ENCODE results near the gene PPP1R14C. TPM values are rescaled to one million over a fixed set of nuclear protein-coding genes. Genes with fewer than 3 reads are reported as not detected.

Gene PPP1R14C
- total RNA-seq, 1 donor from 2014 or later, result 0.46 TPM

DNA sequence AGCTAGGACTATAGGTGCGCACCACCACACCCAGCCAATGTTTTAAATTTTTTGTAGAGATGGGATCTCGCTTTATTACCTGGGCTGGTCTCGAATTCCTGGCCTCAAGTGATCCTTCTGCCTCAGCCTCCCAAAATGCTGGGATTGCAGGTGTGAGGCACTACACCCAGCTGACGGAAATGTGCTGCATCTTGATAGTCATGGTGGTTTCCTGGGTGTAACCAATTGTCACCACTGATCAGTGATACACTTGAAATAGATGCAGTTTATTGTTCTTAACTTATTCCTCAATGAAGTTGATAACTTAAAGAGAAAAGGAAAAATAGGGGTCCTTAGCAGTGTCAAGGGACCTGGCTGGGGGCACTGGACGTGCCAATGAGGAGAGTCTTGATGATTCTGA, 92.4 kb downstream of the PPP1R14C start:
- no peak for DNase-seq (ENCODE audit: extremely low spot score, unreplicated experiment)
- Mint-ChIP-seq H3K4me1 (ENCODE audit: unreplicated experiment) (peaks cover 2% of the 10 kb centered on the region), H3K27me3 (ENCODE audit: unreplicated experiment) (no peaks in the 10 kb centered on the region), H3K4me3 (ENCODE audit: unreplicated experiment) (no peak overlapping the region), H3K9me3 (ENCODE audit: unreplicated experiment) (peaks cover 18% of the 10 kb centered on the region), H3K36me3 (ENCODE audit: unreplicated experiment) (no peaks in the 10 kb centered on the region), H3K27ac (ENCODE audit: unreplicated experiment) (no peak overlapping the region)
- TF ChIP-seq, protein P1, sequence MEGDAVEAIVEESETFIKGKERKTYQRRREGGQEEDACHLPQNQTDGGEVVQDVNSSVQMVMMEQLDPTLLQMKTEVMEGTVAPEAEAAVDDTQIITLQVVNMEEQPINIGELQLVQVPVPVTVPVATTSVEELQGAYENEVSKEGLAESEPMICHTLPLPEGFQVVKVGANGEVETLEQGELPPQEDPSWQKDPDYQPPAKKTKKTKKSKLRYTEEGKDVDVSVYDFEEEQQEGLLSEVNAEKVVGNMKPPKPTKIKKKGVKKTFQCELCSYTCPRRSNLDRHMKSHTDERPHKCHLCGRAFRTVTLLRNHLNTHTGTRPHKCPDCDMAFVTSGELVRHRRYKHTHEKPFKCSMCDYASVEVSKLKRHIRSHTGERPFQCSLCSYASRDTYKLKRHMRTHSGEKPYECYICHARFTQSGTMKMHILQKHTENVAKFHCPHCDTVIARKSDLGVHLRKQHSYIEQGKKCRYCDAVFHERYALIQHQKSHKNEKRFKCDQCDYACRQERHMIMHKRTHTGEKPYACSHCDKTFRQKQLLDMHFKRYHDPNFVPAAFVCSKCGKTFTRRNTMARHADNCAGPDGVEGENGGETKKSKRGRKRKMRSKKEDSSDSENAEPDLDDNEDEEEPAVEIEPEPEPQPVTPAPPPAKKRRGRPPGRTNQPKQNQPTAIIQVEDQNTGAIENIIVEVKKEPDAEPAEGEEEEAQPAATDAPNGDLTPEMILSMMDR (IDR thresholded peaks at IDR 0.05), result no peak

DNA sequence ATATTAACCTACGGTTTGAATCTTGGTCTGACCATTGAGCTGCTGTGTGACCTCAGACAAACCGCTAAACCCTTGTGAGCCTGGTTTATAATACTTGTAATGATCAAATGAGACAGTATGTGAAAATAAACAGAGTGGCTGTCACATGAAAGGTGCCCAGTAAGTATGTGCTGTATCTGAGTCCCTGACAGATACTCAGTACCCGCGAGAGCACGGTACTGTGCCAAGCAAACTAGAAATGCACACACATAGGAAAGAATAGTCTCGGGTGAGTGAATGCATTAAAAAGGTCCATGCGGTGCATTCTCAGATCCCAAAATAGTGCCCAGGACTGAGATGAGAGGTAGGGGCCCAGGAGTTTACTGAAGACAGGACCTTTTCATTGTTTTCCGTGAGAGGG, 93.3 kb downstream of the PPP1R14C start:
- Mint-ChIP-seq H3K9me3 (ENCODE audit: unreplicated experiment) (peaks cover 18% of the 10 kb centered on the region), H3K4me1 (ENCODE audit: unreplicated experiment) (peaks cover 2% of the 10 kb centered on the region), H3K27me3 (ENCODE audit: unreplicated experiment) (no peaks in the 10 kb centered on the region), H3K27ac (ENCODE audit: unreplicated experiment) (no peak overlapping the region), H3K36me3 (ENCODE audit: unreplicated experiment) (no peaks in the 10 kb centered on the region), H3K4me3 (ENCODE audit: unreplicated experiment) (no peak overlapping the region)
- no peak for DNase-seq (ENCODE audit: extremely low spot score, unreplicated experiment)
- TF ChIP-seq, protein P1 (IDR thresholded peaks at IDR 0.05), result no peak

DNA sequence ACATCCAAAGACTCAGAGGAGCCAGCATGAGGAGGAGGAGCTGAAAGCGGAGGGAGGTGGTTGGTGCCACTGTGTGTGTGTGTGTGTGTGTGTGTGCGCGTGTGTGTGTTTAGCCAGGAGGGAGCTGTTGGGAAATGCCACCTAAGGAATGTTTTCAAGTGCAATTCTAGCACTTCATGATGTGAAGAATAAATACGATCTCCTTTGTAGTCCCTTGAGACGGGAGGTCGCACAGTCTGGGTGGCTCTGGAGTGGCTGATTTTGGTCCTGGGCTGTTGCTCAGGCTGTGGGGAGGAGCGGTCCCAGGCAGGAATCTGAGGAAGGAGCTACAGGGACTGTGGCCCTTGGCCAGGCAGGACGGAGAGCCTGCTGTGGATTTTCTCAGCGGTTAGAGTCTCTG, 93.7 kb downstream of the PPP1R14C start:
- TF ChIP-seq, protein P1 (IDR thresholded peaks at IDR 0.05), result no peak
- H3K4me3 Mint-ChIP-seq (ENCODE audit: unreplicated experiment), result no peak overlapping the region
- no peaks in the 10 kb centered on the region for H3K36me3 Mint-ChIP-seq (ENCODE audit: unreplicated experiment)
- H3K27ac Mint-ChIP-seq (ENCODE audit: unreplicated experiment), result no peak overlapping the region
- H3K4me1 Mint-ChIP-seq (ENCODE audit: unreplicated experiment), result peaks cover 2% of the 10 kb centered on the region
- peaks cover 18% of the 10 kb centered on the region for H3K9me3 Mint-ChIP-seq (ENCODE audit: unreplicated experiment)
- no peak for DNase-seq (ENCODE audit: extremely low spot score, unreplicated experiment)
- no peaks in the 10 kb centered on the region for H3K27me3 Mint-ChIP-seq (ENCODE audit: unreplicated experiment)

- H3K4me3 Mint-ChIP-seq (ENCODE audit: unreplicated experiment), result no peak overlapping the region
- no peaks in the 10 kb centered on the region for H3K27me3 Mint-ChIP-seq (ENCODE audit: unreplicated experiment)
- DNase-seq (ENCODE audit: extremely low spot score, unreplicated experiment), result no peak
- peaks cover 15% of the 10 kb centered on the region for H3K9me3 Mint-ChIP-seq (ENCODE audit: unreplicated experiment)
- no peak overlapping the region for H3K27ac Mint-ChIP-seq (ENCODE audit: unreplicated experiment)
- TF ChIP-seq, protein P1 (IDR thresholded peaks at IDR 0.05), result no peak
- H3K36me3 Mint-ChIP-seq (ENCODE audit: unreplicated experiment), result no peaks in the 10 kb centered on the region
- H3K4me1 Mint-ChIP-seq (ENCODE audit: unreplicated experiment), result peaks cover 2% of the 10 kb centered on the region
Measured at GRCh38 chr6:150237626-150238025, 94.8 kb downstream of the PPP1R14C start.

DNA sequence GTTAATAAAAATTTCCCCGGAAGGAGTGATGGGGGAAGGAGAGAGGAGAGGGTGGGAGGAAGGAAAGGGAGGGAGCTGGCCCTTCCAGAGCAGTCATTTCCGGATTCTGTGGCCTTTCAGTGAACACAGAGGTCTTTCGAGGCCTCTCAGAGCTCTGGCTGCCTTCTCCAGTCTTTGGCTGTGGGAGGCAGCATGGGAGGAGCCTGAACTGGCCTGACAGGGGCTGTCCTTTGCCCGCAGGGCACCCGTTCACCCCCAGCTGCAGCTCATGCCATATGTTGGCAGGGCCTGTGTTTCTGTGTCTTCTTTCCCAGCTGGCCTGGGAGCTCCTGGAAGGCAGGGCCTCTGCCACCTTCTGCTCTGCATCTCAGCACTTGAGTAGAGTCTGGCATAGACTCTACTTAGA, 95.5 kb downstream of the PPP1R14C start:
- DNase-seq (ENCODE audit: extremely low spot score, unreplicated experiment), result no peak
- TF ChIP-seq, protein P1 (IDR thresholded peaks at IDR 0.05), result no peak
- Mint-ChIP-seq H3K4me3 (ENCODE audit: unreplicated experiment) (no peak overlapping the region), H3K36me3 (ENCODE audit: unreplicated experiment) (no peaks in the 10 kb centered on the region), H3K4me1 (ENCODE audit: unreplicated experiment) (peaks cover 2% of the 10 kb centered on the region), H3K27ac (ENCODE audit: unreplicated experiment) (no peak overlapping the region), H3K27me3 (ENCODE audit: unreplicated experiment) (no peaks in the 10 kb centered on the region), H3K9me3 (ENCODE audit: unreplicated experiment) (peaks cover 11% of the 10 kb centered on the region)
